GM12874 (cell line): ENCODE data around the gene XIAP.

Experiments
- TF ChIP-seq, protein P1 (sequence below): IDR thresholded peaks from 2 replicates; pipeline ENCODE4 v1.5.1; 2011; ENCODE audit warnings: low read depth, mild to moderate bottlenecking, control low read depth, low read length, moderate library complexity; ENCODE audit not compliant: insufficient read depth

Gene XIAP

DNA sequence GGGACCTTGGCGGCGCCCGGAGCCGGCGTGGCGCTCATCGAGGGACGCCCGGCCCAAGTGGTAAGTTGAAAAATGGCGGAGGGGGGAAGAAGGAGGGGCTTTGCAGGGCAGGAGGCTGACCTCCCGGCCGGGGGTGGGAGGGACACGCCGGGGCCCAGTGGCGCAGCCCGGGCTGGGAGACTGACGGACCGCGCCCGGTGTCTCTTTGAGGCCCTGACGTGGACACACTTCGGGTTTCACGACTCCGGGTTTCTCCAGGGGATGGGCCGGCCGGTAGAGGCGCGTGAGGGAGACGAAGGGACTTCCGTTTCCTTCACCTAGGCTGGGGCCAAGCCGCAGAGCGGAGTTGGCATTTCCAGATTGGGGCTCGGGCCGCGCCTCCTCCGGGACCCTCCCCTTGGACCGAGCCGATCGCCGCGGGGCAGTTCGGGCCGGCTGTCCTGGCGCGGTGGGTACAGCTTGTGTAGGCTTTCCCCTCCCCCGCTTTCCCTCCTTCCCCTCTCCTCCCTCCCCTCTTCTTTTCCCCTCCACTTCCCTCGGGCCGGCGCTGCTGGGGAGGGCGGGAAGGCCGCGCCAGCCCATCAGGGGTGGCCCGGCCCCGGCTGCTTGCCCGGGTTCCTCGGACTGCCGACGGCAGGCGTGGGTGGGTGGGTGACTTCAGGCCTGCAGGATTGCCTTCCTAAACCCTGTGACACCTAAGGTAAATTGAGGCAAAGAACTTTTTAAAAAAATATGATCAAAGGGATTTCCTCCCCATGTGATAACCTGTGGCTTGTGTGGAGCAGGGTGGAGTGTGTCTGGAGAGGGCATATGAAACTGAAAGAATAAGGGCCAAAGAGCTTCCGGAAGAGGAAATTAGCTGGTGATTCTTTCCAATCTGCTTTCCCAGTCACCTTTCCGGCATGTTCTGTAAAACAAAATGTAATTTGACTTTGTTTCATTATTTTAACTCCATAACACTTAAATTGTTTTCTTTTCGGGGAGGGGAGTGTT lies at the start of gene XIAP:
TSS of gene XIAP (plus strand) at position 208 of the 993 bp plus-strand sequence. CDS start 25,610 bp downstream, outside the sequence.
- TF ChIP-seq, protein P1, sequence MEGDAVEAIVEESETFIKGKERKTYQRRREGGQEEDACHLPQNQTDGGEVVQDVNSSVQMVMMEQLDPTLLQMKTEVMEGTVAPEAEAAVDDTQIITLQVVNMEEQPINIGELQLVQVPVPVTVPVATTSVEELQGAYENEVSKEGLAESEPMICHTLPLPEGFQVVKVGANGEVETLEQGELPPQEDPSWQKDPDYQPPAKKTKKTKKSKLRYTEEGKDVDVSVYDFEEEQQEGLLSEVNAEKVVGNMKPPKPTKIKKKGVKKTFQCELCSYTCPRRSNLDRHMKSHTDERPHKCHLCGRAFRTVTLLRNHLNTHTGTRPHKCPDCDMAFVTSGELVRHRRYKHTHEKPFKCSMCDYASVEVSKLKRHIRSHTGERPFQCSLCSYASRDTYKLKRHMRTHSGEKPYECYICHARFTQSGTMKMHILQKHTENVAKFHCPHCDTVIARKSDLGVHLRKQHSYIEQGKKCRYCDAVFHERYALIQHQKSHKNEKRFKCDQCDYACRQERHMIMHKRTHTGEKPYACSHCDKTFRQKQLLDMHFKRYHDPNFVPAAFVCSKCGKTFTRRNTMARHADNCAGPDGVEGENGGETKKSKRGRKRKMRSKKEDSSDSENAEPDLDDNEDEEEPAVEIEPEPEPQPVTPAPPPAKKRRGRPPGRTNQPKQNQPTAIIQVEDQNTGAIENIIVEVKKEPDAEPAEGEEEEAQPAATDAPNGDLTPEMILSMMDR: no peak

DNA sequence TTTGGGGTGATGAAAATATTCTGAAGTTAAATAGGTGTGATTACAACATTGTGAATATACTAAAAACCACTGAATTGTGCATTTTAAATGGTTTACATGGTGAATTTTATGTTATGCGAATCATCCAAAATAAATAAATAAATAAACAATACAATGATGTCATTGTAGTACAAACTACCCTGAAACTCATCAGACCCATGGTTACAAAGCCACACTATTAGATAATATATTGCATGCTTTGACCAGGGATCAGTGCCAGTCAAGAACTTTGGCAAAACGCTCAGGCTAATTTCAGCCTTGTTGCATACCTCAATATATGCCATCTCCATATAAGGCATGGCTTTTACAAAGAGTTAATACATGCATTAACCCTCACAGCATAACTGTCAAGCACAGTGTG lies 45.5 kb upstream of the XIAP start:
- TF ChIP-seq, protein P1: no peak

DNA sequence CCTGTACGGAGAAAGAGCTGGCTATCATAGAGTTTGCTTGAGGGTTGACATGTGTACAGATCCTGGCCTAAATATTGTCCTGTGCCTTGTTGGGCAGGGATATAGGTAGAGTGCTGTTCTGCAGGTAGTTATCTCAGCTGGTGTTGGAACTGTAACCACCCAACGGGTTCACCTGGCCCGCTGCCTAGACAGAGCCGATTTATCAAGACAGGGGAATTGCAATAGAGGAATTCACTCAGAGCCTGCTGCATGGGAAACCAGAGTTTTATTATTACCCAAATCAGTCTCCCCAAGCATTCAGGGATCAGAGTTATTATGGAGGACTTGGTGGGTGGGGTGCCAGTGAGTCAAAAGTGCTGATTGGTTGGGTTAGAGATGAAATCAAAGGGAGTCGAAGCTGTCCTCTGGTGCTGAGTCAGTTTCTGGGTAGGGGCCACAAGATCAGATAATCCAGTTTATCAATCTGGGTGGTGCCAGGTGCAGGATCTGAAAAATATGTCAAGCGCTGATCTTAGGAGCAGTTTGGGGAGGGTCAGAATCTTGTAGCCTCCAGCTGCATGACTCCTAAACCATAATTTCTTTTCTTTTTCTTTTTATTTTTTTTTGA lies 42.5 kb upstream of the XIAP start:
- TF ChIP-seq, protein P1: no peak

DNA sequence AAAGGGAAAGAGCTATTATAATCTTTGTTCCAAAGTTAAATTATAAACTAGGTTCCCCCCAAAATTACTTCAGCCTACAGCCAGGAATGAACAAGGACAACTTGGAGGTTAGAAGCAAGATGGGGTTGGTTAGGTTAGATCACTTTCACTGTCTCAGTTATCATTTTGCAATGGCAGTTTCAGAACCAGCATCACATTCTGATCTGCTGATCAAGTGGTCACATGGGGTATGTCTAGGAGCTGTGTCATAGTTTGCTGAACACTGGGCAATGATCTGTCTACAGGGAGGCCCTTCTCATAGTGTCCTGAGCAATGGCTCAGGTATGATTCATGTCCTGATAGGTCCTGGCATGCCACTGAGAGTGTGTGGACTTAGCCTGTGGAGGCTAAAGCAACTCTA lies 41.6 kb upstream of the XIAP start:
- TF ChIP-seq, protein P1: no peak

DNA sequence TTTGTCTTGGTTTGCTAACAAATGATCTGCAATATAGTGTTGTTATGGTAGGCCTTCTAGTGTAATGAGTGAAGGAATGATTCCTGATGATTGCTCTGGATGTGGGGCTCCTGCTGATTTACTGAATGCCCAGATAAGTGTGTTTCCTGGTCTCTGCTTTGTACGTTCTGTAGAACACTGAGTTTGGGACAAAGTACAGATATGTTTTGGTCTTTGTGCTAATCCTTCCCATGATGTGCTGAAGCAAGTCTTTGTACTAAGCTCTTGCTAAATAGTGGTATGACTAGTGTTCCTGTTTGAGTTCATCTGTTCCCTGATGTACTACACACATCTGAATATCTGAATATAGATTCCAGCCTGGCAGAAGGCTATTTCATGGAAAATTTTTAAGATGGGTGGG lies 36.9 kb upstream of the XIAP start:
- TF ChIP-seq, protein P1: no peak

DNA sequence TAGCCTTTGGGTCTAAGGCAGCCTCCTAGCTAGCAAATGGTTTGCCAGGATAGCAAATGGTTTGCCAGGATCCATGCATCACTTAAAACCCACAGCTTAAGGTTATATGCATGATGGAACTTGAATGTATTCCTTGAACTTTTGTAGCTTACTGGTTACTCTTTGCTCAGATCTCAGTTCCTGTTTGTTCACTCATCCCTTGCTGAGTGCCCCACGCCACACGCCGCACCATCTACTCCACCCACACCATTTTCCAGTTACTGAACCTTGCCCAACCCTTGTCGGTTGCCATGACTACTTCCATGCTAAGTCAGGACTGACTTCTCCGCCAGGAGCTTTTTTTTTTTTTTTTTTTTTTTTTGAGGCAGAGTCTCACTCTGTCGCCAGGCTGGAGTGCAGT lies 29.5 kb upstream of the XIAP start:
- TF ChIP-seq, protein P1: no peak

DNA sequence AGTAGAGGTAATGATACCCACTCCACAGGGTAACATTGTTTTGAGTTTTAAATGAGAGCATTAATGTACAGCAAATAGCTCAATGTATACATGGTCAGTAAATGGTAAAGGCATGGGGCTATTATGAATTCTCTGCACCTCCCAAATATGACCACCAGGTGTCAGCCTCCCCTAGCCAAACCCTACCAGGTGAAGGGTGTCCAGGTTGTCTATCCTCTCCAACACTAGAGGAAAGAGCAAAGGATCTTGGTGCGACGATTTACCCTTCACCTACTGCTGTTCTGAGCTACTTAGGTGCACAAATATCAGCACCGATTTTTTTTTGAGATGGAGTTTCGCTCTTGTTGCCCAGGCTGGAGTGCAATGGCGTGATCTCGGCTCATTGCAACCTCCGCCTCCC lies 26.5 kb upstream of the XIAP start:
- TF ChIP-seq, protein P1: peak; percentile 58; the same call in 1 of the 2 replicates
